Spleen (tissue), 11 donors: Measurements from ENCODE around the gene EFEMP2. TPM values are rescaled to one million over a fixed set of nuclear protein-coding genes. Genes with fewer than 3 reads are reported as not detected.

Experiments
- DNase-seq: peaks from one replicate; pipeline ENCODE4 v3.0.0-alpha.2; 2020
- H3K27ac ChIP-seq, 8 donors: fragments of 200-600 bp; sonication (generic) in 7 of 8; 1 replicate in 4 of 8; 2 replicates in 4 of 8; pipeline versions ENCODE4 v1.5.0 to v1.8.0; 2016 to 2021; ENCODE audit warnings: inconsistent platforms in 4 of 8, mild to moderate bottlenecking in 4 of 8, moderate library complexity in 1 of 8
- H3K27me3 ChIP-seq, 7 donors: fragments of 200-600 bp; sonication (generic) in 6 of 7; replicated peaks in 1 of 7; 1 replicate in 4 of 7; 2 replicates in 3 of 7; pipeline versions ENCODE4 v1.5.0 to v1.8.0; 2016 to 2021; ENCODE audit warnings: inconsistent platforms in 3 of 7, mild to moderate bottlenecking in 1 of 7
- H3K36me3 ChIP-seq, 6 donors: fragments of 200-600 bp; sonication (generic) in 5 of 6; 1 replicate in 4 of 6; 2 replicates in 2 of 6; pipeline versions ENCODE4 v1.5.0 to v1.8.0; 2016 to 2021; ENCODE audit warnings: inconsistent platforms in 2 of 6
- H3K4me1 ChIP-seq, 6 donors: fragments of 200-600 bp; sonication (generic) in 5 of 6; 1 replicate in 3 of 6; 2 replicates in 3 of 6; pipeline versions ENCODE4 v1.5.0 to v1.8.0; 2016 to 2021; ENCODE audit warnings: inconsistent platforms in 3 of 6
- H3K4me3 ChIP-seq, 8 donors: fragments of 200-600 bp; sonication (generic) in 7 of 8; 1 replicate in 4 of 8; 2 replicates in 4 of 8; pipeline versions ENCODE4 v1.5.0 to v1.8.0; 2016 to 2021; ENCODE audit warnings: inconsistent platforms in 4 of 8, mild to moderate bottlenecking in 4 of 8, moderate library complexity in 2 of 8
- H3K9me3 ChIP-seq, 8 donors: fragments of 200-600 bp; sonication (generic) in 7 of 8; 1 replicate in 4 of 8; 2 replicates in 4 of 8; pipeline versions ENCODE4 v1.5.0 to v1.8.0; 2016 to 2021; ENCODE audit warnings: inconsistent platforms in 4 of 8
- POLR2A ChIP-seq, 3 donors: fragments of 450-650 bp; IDR thresholded peaks; one replicate each; pipeline ENCODE4 v1.5.1; 2017; ENCODE audit warnings: antibody characterized with exemption in 3 of 3, mild to moderate bottlenecking in 1 of 3
- POLR2AphosphoS5 ChIP-seq, 3 donors: sonication (generic); formaldehyde crosslinking; IDR thresholded peaks; one replicate each; pipeline ENCODE4 v1.5.1; 2017; ENCODE audit warnings: antibody characterized with exemption in 3 of 3
- WGBS, 5 donors: extraction: QIAGEN DNeasy Blood & Tissue Kit in 3 of 5; methylation state at CpG; one replicate each; pipeline versions ENCODE4 v1.1.5 to v1.1.7; 2013 to 2018; 5-methylcytosine and 5-hydroxymethylcytosine counted together
- intact Hi-C: fragments of 100-400 bp; cut with DNase I; formaldehyde crosslinking; loops from one replicate; pipeline ENCODE4 v1.15.0; 2023; ENCODE audit warnings: low total_unique reads
- polyA plus RNA-seq, 3 donors: library from polyadenylated mRNA; stranded (reverse); fragments of 200-250 nt; gene quantifications; one replicate each; pipeline ENCODE4 v1.2.1, GENCODE V29; 2013
- total RNA-seq, 7 donors: library from RNA; depleted of rRNA in 3 of 7; stranded (reverse); fragments of >200 nt in 3 of 7; fragmentation: NEBNext Ultra II Directional in 4 of 7; extraction: Animal tissue kit (Norgen Biotek cat#: 25700) in 4 of 7; gene quantifications; one replicate each; pipeline versions ENCODE4 v1.1.0 to v1.2.1, GENCODE V29; 2016 to 2021
- TF ChIP-seq, protein P1 (sequence below), 11 experiments: fragments of 200-600 bp in 7 of 11; fragments of 450-650 bp in 4 of 11; sonication (generic) in 4 of 11; IDR thresholded peaks in 8 of 11; conservative IDR thresholded peaks in 3 of 11; 1 replicate in 7 of 11; 2 replicates in 4 of 11; pipeline versions ENCODE4 v1.4.0 to v1.8.0; 2016 to 2021; ENCODE audit warnings: antibody characterized with exemption in 11 of 11, inconsistent platforms in 4 of 11, mild to moderate bottlenecking in 1 of 11
- donor health status: healthy with polysubstance abuse.
- donor health status: DM: no; HTN: no; CAD: no; lungs with moderate emphysema.
- donor health status: DM: no; HTN: no; CAD: no.
- donor health status: Bipolar disorder and iron deficiency.
- donor health status: healthy.
- donor health status: DM: no; HTN: no; CAD: no.
- donor health status: DM: yes; HTN: yes; CAD: no.

The EFEMP2 gene
- total and polyA plus RNA-seq, 10 donors = 21.0 to 53.5 (median 38.2) TPM

DNA sequence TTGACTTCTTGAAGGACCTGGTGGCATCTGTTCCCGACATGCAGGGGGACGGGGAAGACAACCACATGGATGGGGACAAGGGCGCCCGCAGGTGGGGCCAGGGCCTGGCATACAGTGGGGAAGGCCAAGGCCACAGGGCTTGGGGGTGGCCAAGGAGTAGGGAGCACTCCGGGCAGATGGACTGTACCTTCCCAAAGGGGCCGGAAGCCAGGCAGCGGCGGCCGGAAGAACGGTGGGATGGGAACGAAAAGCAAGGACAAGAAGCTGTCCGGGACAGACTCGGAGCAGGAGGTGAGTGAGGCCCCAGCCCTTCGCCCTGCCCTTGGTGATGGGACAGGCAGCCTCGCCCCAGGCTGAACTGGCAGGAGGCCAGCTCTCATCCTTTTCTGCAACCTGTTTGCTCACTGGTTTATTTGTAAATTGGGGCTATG is 47.8 kb upstream of the EFEMP2 start:
- TF ChIP-seq POLR2A (IDR thresholded peaks at IDR 0.05) = no peak
- TF ChIP-seq, protein P1, sequence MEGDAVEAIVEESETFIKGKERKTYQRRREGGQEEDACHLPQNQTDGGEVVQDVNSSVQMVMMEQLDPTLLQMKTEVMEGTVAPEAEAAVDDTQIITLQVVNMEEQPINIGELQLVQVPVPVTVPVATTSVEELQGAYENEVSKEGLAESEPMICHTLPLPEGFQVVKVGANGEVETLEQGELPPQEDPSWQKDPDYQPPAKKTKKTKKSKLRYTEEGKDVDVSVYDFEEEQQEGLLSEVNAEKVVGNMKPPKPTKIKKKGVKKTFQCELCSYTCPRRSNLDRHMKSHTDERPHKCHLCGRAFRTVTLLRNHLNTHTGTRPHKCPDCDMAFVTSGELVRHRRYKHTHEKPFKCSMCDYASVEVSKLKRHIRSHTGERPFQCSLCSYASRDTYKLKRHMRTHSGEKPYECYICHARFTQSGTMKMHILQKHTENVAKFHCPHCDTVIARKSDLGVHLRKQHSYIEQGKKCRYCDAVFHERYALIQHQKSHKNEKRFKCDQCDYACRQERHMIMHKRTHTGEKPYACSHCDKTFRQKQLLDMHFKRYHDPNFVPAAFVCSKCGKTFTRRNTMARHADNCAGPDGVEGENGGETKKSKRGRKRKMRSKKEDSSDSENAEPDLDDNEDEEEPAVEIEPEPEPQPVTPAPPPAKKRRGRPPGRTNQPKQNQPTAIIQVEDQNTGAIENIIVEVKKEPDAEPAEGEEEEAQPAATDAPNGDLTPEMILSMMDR (IDR thresholded peaks at IDR 0.05 in 8 of 11, conservative IDR thresholded peaks at IDR 0.05 in 3 of 11) = no peak
- no peak for TF ChIP-seq POLR2AphosphoS5 (IDR thresholded peaks at IDR 0.05)
- Histone ChIP-seq H3K4me3 (peak overlapping the region; percentile 83 to 100 (median 96)), H3K4me1 (peaks cover 40 to 70% (median 46%) of the 10 kb centered on the region in 6 donors), H3K27ac (peak overlapping the region; percentile 76 to 98 (median 96)), H3K36me3 (peaks cover 0 to 64% (median 19%) of the 10 kb centered on the region in 6 donors), H3K9me3 (no peaks in the 10 kb centered on the region), H3K27me3 (no peaks in the 10 kb centered on the region)
- DNase-seq = peak; percentile 87
- intact Hi-C loops = no loop called here
- WGBS, 5 donors = 61 to 80% (median 68%) methylated on average over 12 to 15 of the region's 15 CpGs

DNA sequence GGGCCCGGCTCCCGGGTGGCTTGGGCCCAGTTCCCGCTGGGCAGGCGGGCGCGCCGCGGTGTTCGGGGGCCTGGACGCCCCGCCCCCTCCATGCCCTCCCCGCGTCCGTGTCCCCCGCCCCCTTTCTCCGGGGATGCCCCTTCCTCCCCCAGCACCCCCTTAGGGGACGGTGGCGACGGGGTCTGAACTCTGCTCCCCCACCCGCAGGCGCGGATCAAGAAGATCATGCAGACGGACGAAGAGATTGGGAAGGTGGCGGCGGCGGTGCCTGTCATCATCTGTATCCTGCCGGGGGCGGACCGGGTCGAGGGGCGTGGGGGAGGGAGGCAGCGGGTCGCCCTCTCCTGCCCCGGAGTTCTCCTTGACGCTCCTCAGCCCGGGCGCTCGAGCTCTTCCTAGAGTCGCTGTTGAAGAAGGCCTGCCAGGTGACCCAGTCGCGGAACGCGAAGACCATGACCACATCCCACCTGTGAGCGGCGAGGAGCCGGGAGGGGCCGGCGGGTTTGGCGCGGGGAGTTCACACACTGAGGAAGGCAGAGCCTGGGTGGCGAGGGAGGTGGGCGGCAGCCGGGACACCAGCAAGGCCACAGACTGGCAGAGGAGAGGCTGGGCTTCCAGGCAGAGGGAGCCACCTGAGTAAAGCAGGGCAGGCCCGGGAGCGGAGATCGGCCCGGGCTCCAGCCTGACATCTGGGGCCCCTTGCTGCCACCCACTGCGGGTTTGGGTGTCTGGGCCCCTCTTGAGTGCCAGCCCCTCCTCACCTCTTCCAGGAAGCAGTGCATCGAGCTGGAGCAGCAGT is 47.2 kb upstream of the EFEMP2 start:
- Histone ChIP-seq H3K9me3 (no peaks in the 10 kb centered on the region), H3K4me3 (peak overlapping the region; percentile 83 to 100 (median 96)), H3K4me1 (peaks cover 45 to 77% (median 52%) of the 10 kb centered on the region in 6 donors), H3K36me3 (peaks cover 0 to 58% (median 19%) of the 10 kb centered on the region in 6 donors), H3K27me3 (no peaks in the 10 kb centered on the region), H3K27ac (peak overlapping the region; percentile 76 to 98 (median 96))
- TF ChIP-seq POLR2AphosphoS5 (IDR thresholded peaks at IDR 0.05) (peak in 1 of 3 donors; percentile 0), POLR2A (IDR thresholded peaks at IDR 0.05) (no peak)
- TF ChIP-seq, protein P1 (IDR thresholded peaks at IDR 0.05 in 8 of 11, conservative IDR thresholded peaks at IDR 0.05 in 3 of 11) = no peak
- intact Hi-C loops = no loop called here
- 0 to 1% (median 1%) methylated on average over 17 to 60 of the region's 60 CpGs for WGBS, 5 donors
- DNase-seq = peak; percentile 94

DNA sequence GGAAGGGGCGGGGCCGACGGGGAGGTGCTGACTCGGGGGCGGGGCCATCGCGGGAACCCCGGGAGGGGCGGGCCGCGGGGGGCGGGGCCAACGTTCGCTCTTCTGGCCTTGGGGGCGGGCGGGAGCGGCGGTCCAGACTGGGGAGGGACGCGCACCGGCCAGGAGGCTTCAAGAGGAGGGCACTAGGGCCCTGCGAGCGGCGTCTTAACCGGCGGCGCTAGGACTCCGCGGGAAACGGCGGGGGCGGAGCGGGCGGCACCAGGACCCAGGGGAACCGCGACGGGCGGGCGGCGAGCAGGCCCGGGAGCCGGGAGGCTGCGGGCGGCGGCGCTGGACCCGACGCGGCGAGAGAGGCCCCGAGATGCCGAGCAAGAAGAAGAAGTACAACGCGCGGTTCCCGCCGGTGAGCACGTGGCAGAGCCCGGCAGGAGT is 46.6 kb upstream of the EFEMP2 start, which contains the start of gene DRAP1:
DRAP1 (plus strand) TSS at position 286 of the 432 bp plus-strand sequence; CDS start at position 362, 76 bp downstream.
- 0 to 1% (median 1%) methylated on average over 24 to 59 of the region's 59 CpGs; no CpG with 5 or more reads in 1 of the 5 donors for WGBS, 5 donors
- DNase-seq = peak; percentile 100
- Histone ChIP-seq H3K27me3 (no peaks in the 10 kb centered on the region), H3K36me3 (peaks cover 0 to 52% (median 19%) of the 10 kb centered on the region in 6 donors), H3K4me1 (peaks cover 45 to 81% (median 54%) of the 10 kb centered on the region in 6 donors), H3K9me3 (no peaks in the 10 kb centered on the region), H3K4me3 (peak within 1 kb of the TSS; percentile 85 to 100 (median 96)), H3K27ac (peak within 1 kb of the TSS; percentile 91 to 98 (median 96))
- intact Hi-C loops = no loop called here
- TF ChIP-seq POLR2A (IDR thresholded peaks at IDR 0.05) = peak in 1 of 3 donors; percentile 82
- TF ChIP-seq POLR2AphosphoS5 (IDR thresholded peaks at IDR 0.05) = peak; percentile 84 to 91 (median 87)
- TF ChIP-seq, protein P1 (IDR thresholded peaks at IDR 0.05 in 8 of 11, conservative IDR thresholded peaks at IDR 0.05 in 3 of 11) = peak in 3 of 11 experiments; percentile 23 to 44 (median 40)
